Testis (tissue), 2 donors: ENCODE results near the gene ELL2.

Experiments used
- CTCF ChIP-seq, 3 experiments: fragments of 450-650 bp in 2 of 3; fragments of 200-600 bp in 1 of 3; sonication (generic) in 1 of 3; IDR thresholded peaks; one replicate each; pipeline ENCODE4 v1.5.1; 2016 to 2019; ENCODE audit warnings: antibody characterized with exemption in 3 of 3, mild to moderate bottlenecking in 2 of 3, moderate library complexity in 1 of 3
- POLR2A ChIP-seq: fragments of 450-650 bp; IDR thresholded peaks from one replicate; pipeline ENCODE4 v1.6.1; 2017; ENCODE audit warnings: antibody characterized with exemption, mild to moderate bottlenecking, moderate library complexity

DNA sequence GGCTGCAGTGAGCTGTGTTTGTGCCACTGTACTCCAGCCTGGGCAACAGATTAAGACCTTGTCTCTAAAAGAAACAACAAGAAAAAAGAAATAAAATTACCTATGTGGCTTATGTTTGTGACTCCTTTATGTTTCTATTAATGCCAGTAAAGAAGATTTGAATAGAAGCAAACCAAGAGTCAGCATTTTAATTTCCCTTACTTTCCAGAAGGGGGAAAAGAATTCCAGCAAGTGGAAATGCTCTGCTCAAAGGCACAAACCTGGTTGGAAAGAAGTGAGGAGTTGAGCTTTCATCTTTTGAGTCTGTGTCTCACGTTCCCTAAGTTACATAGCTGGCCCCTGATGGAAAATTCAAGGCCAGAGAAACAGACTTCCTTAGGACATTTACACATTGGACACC, 23.6 kb upstream of the ELL2 start:
- no peak for TF ChIP-seq CTCF (IDR thresholded peaks at IDR 0.05)
- no peak for TF ChIP-seq POLR2A
